HEK293T (cell line): ENCODE measurements around the gene RIMBP2.
"Not testable (repeated sequence)": the region's sequence is repeated elsewhere in the genome, so short reads cannot be mapped to it uniquely, and the experiment has no call there.

Experiments
- CTCF ChIA-PET: fragments of 350-600 bp; formaldehyde crosslinking; extraction: SDS; loops from one replicate; lab custom pipeline; 2021; ENCODE audit warnings: antibody characterized with exemption, inconsistent platforms; lab: Yijun Ruan, JAX
- POLR2A ChIA-PET: fragments of 350-600 bp; formaldehyde crosslinking; extraction: SDS; loops from one replicate; lab custom pipeline; 2020; ENCODE audit warnings: antibody characterized with exemption, inconsistent platforms; lab: Yijun Ruan, JAX
- DNase-seq: peaks from one replicate; pipeline ENCODE4 v3.0.0; 2012; ENCODE audit warnings: mixed read lengths; ENCODE audit errors: extremely low spot score
- ARNT ChIP-seq: fragments of 450-650 bp; IDR thresholded peaks from 2 replicates; pipeline ENCODE4 v1.6.1; 2017; ENCODE audit warnings: mild to moderate bottlenecking
- BHLHE40 ChIP-seq: fragments of 450-650 bp; IDR thresholded peaks from 2 replicates; pipeline ENCODE4 v1.6.1; 2016; ENCODE audit warnings: mild to moderate bottlenecking, moderate library complexity, borderline replicate concordance
- CTBP1 ChIP-seq: fragments of 450-650 bp; IDR thresholded peaks from 2 replicates; pipeline ENCODE4 v1.6.1; 2016; ENCODE audit warnings: borderline replicate concordance
- ELF4 ChIP-seq: fragments of 450-650 bp; IDR thresholded peaks from 2 replicates; pipeline ENCODE4 v1.6.1; 2017; ENCODE audit warnings: antibody characterized with exemption
- FOXA1 ChIP-seq: fragments of 450-650 bp; IDR thresholded peaks from 2 replicates; pipeline ENCODE4 v1.6.1; 2016; ENCODE audit warnings: mild to moderate bottlenecking
- FOXK2 ChIP-seq: fragments of 450-650 bp; IDR thresholded peaks from 2 replicates; pipeline ENCODE4 v1.6.1; 2016; ENCODE audit warnings: mild to moderate bottlenecking
- FOXM1 ChIP-seq: fragments of 450-650 bp; IDR thresholded peaks from 2 replicates; pipeline ENCODE4 v1.6.1; 2017; ENCODE audit warnings: mild to moderate bottlenecking, borderline replicate concordance
- HDGF ChIP-seq: fragments of 450-650 bp; IDR thresholded peaks from 2 replicates; pipeline ENCODE4 v1.6.1; 2017; ENCODE audit warnings: antibody characterized with exemption, borderline replicate concordance
- L3MBTL2 ChIP-seq: fragments of 450-650 bp; conservative IDR thresholded peaks from 2 replicates; pipeline ENCODE4 v1.6.1; 2016; ENCODE audit warnings: mild to moderate bottlenecking
- LEF1 ChIP-seq: fragments of 450-650 bp; IDR thresholded peaks from 2 replicates; pipeline ENCODE4 v1.6.1; 2017; ENCODE audit warnings: mild to moderate bottlenecking, borderline replicate concordance
- NFRKB ChIP-seq: fragments of 450-650 bp; IDR thresholded peaks from 2 replicates; pipeline ENCODE4 v1.6.1; 2016; ENCODE audit warnings: mild to moderate bottlenecking, moderate library complexity
- PKNOX1 ChIP-seq: fragments of 450-650 bp; IDR thresholded peaks from 2 replicates; pipeline ENCODE4 v1.6.1; 2016
- SP1 ChIP-seq: fragments of 450-650 bp; IDR thresholded peaks from 2 replicates; pipeline ENCODE4 v1.6.1; 2017
- SUZ12 ChIP-seq: fragments of 450-650 bp; IDR thresholded peaks from 2 replicates; pipeline ENCODE4 v1.6.1; 2016; ENCODE audit warnings: mild to moderate bottlenecking
- TARDBP ChIP-seq: fragments of 450-650 bp; IDR thresholded peaks from 2 replicates; pipeline ENCODE4 v1.6.1; 2016
- ZNF384 ChIP-seq: fragments of 450-650 bp; IDR thresholded peaks from 2 replicates; pipeline ENCODE4 v1.6.1; 2016

RIMBP2 gene

GRCh38 chr12:130689408-130690405, 26.4 kb downstream of the RIMBP2 start:
- TF ChIP-seq LEF1 (no peak), BHLHE40 (no peak), SUZ12 (no peak), PKNOX1 (no peak), HDGF (no peak), NFRKB (no peak)
- DNase-seq: no peak
- CTCF ChIA-PET: no interaction called here
- POLR2A ChIA-PET: no interaction called here

DNA sequence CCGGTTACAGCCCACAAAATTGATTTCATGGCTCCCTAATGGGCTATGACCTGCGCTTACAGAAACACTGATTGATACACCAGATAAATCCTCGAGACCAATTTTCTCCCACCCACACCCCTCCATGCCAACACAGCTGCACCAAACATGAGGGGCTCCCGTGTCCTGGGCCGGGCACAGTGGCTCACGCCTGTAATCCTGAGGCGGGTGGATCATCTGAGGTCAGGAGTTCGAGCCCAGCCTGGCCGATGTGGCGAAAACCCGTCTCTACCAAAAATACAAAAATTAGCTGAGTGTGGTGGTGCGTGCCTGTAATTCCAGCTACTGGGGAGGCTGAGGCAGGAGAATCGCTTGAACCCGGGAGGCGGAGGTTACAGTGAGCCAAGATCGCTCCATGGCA, 27.1 kb downstream of the RIMBP2 start:
- CTCF ChIA-PET: not testable (repeated sequence)

DNA sequence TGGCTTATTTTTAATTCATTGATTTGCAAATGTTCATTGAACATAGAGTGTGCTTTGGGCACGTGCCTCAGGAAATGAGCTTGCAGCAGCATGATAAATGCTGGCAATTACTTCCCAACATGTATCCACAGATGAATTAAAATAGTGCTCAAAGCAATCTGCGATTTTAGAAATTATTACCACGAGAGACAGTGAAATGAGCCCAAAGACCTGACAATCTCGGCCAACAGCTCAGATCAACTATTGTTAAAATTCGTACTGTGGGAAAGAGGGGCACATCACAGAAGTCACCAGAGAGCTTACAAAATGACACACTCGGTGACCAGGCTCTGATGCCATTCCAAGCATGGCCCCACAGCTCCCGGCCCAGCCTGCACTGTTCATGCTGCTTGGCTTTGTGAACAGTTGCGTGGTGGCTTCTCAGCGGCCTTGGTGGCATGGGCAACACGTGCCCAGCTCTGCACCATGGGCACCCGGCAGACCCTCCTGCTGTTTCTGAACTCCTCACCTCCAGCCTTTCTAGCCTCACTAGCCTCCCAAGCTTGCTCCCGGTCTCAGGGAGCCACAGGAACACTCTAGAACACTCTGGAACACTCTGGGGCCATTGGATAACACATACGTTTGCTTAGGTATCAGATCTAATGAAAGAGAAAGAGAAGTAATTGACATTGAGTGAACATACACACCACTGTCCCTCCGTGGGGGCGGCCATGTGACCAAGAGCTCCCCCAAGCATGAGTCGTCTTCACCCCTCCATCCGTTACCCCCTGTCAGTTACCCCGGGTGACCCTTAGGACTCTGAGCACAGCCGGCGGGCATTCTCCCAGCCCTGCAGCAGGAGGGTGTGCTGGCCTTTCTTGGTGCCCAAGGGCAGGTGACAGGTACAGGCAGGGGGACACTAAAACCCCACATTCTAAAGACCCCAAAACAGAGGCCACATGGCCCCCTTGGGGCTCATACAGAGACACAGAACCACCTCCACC, 28.0 kb downstream of the RIMBP2 start:
- ChIA-PET CTCF (no interaction called here), POLR2A (no interaction called here)
- DNase-seq: no peak
- no peak for TF ChIP-seq TARDBP
- TF ChIP-seq L3MBTL2: no peak
- TF ChIP-seq LEF1: no peak
- no peak for TF ChIP-seq PKNOX1
- no peak for TF ChIP-seq HDGF
- TF ChIP-seq ELF4: no peak
- no peak for TF ChIP-seq BHLHE40
- TF ChIP-seq SUZ12: no peak
- no peak for TF ChIP-seq NFRKB
- no peak for TF ChIP-seq FOXA1
- no peak for TF ChIP-seq ZNF384
- TF ChIP-seq FOXK2: no peak
- no peak for TF ChIP-seq FOXM1
- no peak for TF ChIP-seq SP1
- no peak for TF ChIP-seq ARNT
- TF ChIP-seq CTBP1: no peak

More for the DNA sequence above, 27.1 kb downstream of the RIMBP2 start:
- POLR2A ChIA-PET, DNase-seq: not testable (repeated sequence)

DNA sequence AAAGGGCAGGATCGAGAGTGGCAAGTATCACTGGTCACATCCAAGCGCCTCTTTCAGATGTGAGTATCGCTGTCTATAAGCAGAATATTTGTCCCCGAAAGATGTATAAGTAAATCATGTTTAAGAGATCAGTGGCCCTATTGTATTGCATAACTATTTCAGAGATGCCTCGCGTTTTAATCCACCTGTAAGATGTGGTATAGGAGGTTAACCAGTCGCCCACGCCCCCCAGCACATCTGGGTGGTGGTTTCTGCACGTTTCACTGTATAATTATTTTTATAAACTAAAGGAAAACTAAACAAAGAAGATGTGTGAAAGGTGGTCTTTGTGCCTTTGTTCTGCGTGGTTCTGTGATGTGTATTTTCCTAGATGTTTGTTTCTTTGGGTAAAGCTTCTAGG, 28.9 kb downstream of the RIMBP2 start:
- no peak for TF ChIP-seq SUZ12
- TF ChIP-seq FOXK2: no peak
- no peak for TF ChIP-seq LEF1
- no peak for TF ChIP-seq FOXM1
- TF ChIP-seq CTBP1: no peak
- no peak for TF ChIP-seq ZNF384
- TF ChIP-seq L3MBTL2: no peak
- CTCF ChIA-PET: no interaction called here
- POLR2A ChIA-PET: no interaction called here
- DNase-seq: no peak

- TF ChIP-seq ELF4 (no peak), BHLHE40 (no peak), ARNT (no peak), ZNF384 (no peak), PKNOX1 (no peak), CTBP1 (no peak), NFRKB (no peak), FOXA1 (no peak), TARDBP (no peak), HDGF (no peak), SUZ12 (no peak), SP1 (no peak), LEF1 (no peak), FOXM1 (no peak)
- no peak for DNase-seq
- CTCF ChIA-PET: no interaction called here
- POLR2A ChIA-PET: no interaction called here
Observed at GRCh38 chr12:130686511-130686991, 29.5 kb downstream of the RIMBP2 start.

GRCh38 chr12:130685850-130686249, 30.2 kb downstream of the RIMBP2 start:
- POLR2A ChIA-PET: no interaction called here
- CTCF ChIA-PET: no interaction called here
- TF ChIP-seq TARDBP (no peak), HDGF (no peak), BHLHE40 (no peak), NFRKB (no peak), SUZ12 (no peak), ELF4 (no peak)
- DNase-seq: no peak
